Endothelial cell of umbilical vein (primary cell): ENCODE data around the gene AUTS2. TPM values are rescaled to one million over a fixed set of nuclear protein-coding genes. Genes with fewer than 3 reads are reported as not detected.

Experiments used
- BruUV-seq: library from RNA; stranded (reverse); fragments of 400-500 nt; replicated peaks from 2 replicates; lab custom pipeline; 2021; lab: Mats Ljungman, UMichigan
- CTCF ChIA-PET: fragments of 300-600, 350-600 bp; sonication (Branson Sonifier 250); formaldehyde crosslinking; loops from one replicate; lab custom pipeline; 2021; ENCODE audit warnings: antibody characterized with exemption, inconsistent platforms; lab: Charles Lee
- POLR2A ChIA-PET: fragments of 300-600, 350-600 bp; sonication (Branson Sonifier 250); formaldehyde crosslinking; loops from one replicate; lab custom pipeline; 2021; ENCODE audit warnings: antibody characterized with exemption, inconsistent platforms; lab: Charles Lee
- DNase-seq: peaks from one replicate; pipeline ENCODE4 v3.0.0-alpha.2; 2011; ENCODE audit warnings: low read depth, low spot score
- FAIRE-seq: peaks from 2 replicates; lab custom pipeline; 2011; peaks lifted over from hg19 to GRCh38; lab: Jason Lieb, UNC
- H2AFZ ChIP-seq: 2 replicates; pipeline ENCODE4 v1.6.0; 2012; ENCODE audit warnings: low read depth, low read length, control low read depth, inconsistent platforms
- H3K27ac ChIP-seq: 2 replicates; pipeline ENCODE4 v1.5.1; 2011; ENCODE audit warnings: low read depth, mild to moderate bottlenecking, control low read depth, low read length, moderate library complexity; ENCODE audit not compliant: insufficient read depth
- H3K27me3 ChIP-seq, 2 experiments: 2 replicates each; pipeline versions ENCODE4 v1.6.0 to v1.6.1; 2011; ENCODE audit warnings: low read length in 2 of 2, mixed read lengths in 1 of 2; ENCODE audit not compliant: control insufficient read depth in 2 of 2, insufficient read depth in 2 of 2
- H3K36me3 ChIP-seq, 2 experiments: 2 replicates in 1 of 2; 3 replicates in 1 of 2; pipeline ENCODE4 v1.5.1; 2011; ENCODE audit warnings: low read length in 2 of 2, mild to moderate bottlenecking in 1 of 2, moderate library complexity in 1 of 2; ENCODE audit not compliant: control insufficient read depth in 2 of 2, insufficient read depth in 2 of 2; ENCODE audit errors: extremely low read depth in 1 of 2
- H3K4me1 ChIP-seq: 3 replicates; pipeline ENCODE4 v1.5.1; 2011; ENCODE audit warnings: mild to moderate bottlenecking, low read length; ENCODE audit not compliant: control insufficient read depth, insufficient read depth; ENCODE audit errors: extremely low read depth
- H3K4me2 ChIP-seq: 2 replicates; pipeline ENCODE4 v1.6.1; 2011; ENCODE audit warnings: low read length, control low read depth, mixed read lengths; ENCODE audit not compliant: insufficient read depth
- H3K4me3 ChIP-seq, 3 experiments: fragments of 200-600 bp in 1 of 3; sonication (generic), shearing (Covaris generic) in 1 of 3; replicated peaks in 1 of 3; 2 replicates each; pipeline ENCODE4 v1.5.1; 2011 to 2016; ENCODE audit warnings: control low read depth in 3 of 3, low read length in 3 of 3, mild to moderate bottlenecking in 2 of 3, inconsistent platforms in 1 of 3, low read depth in 1 of 3, moderate library complexity in 1 of 3; ENCODE audit not compliant: insufficient read depth in 1 of 3
- H3K79me2 ChIP-seq: 2 replicates; pipeline ENCODE4 v1.6.0; 2012; ENCODE audit warnings: low read length, inconsistent platforms; ENCODE audit not compliant: control insufficient read depth, insufficient read depth
- H3K9ac ChIP-seq: replicated peaks from 2 replicates; pipeline ENCODE3; 2011; ENCODE audit warnings: low read length, control low read depth; ENCODE audit not compliant: insufficient read depth; ENCODE audit errors: extremely low read depth
- H3K9me1 ChIP-seq: replicated peaks from 3 replicates; pipeline ENCODE4 v1.6.0; 2011; ENCODE audit warnings: mild to moderate bottlenecking, low read length; ENCODE audit not compliant: control insufficient read depth, insufficient read depth; ENCODE audit errors: extremely low read depth
- H3K9me3 ChIP-seq: replicated peaks from 2 replicates; pipeline ENCODE4 v1.5.1; 2012; ENCODE audit warnings: low read length, inconsistent platforms; ENCODE audit not compliant: control insufficient read depth, insufficient read depth
- H4K20me1 ChIP-seq: replicated peaks from 2 replicates; pipeline ENCODE3; 2011; ENCODE audit warnings: mild to moderate bottlenecking, low read length; ENCODE audit not compliant: control insufficient read depth, insufficient read depth; ENCODE audit errors: extremely low read depth
- EZH2 ChIP-seq: IDR thresholded peaks from 2 replicates; pipeline ENCODE4 v1.6.1; 2012; ENCODE audit warnings: borderline replicate concordance, low read depth, mild to moderate bottlenecking, moderate library complexity, low read length, inconsistent platforms; ENCODE audit not compliant: severe bottlenecking
- FOS ChIP-seq: IDR thresholded peaks from 2 replicates; pipeline ENCODE4 v1.6.1; 2011; ENCODE audit warnings: mild to moderate bottlenecking, low read length, moderate library complexity, borderline replicate concordance; ENCODE audit not compliant: insufficient read depth
- GATA2 ChIP-seq: IDR thresholded peaks from 2 replicates; pipeline ENCODE4 v1.7.0; 2011; ENCODE audit warnings: low read depth, mild to moderate bottlenecking, moderate library complexity, mixed read lengths, low read length; ENCODE audit not compliant: insufficient read length, insufficient read depth
- JUN ChIP-seq: IDR thresholded peaks from 2 replicates; pipeline ENCODE4 v1.6.1; 2011; ENCODE audit warnings: borderline replicate concordance, low read depth; ENCODE audit not compliant: insufficient read length, insufficient read depth
- MYC ChIP-seq: IDR thresholded peaks from one replicate; pipeline ENCODE4 v1.6.1; 2011; ENCODE audit warnings: mild to moderate bottlenecking, low read depth, low read length
- POLR2A ChIP-seq: IDR thresholded peaks from 2 replicates; pipeline ENCODE4 v1.6.1; 2012; ENCODE audit warnings: low read depth, mild to moderate bottlenecking, control low read depth, low read length
- POLR2AphosphoS5 ChIP-seq: IDR thresholded peaks from 2 replicates; pipeline ENCODE4 v1.6.1; 2012; ENCODE audit warnings: low read depth, mild to moderate bottlenecking, control low read depth, low read length, moderate library complexity; ENCODE audit not compliant: insufficient read depth
- dilution Hi-C: fragments of 300-500 bp; cut with MboI; formaldehyde crosslinking; loops from one replicate; pipeline ENCODE4 v1.15.0; 2019; ENCODE audit warnings: low sequenced_read_pairs; ENCODE audit not compliant: extremely low pct_ligation_motif_present
- intact Hi-C: fragments of 100-400 bp; cut with micrococcal nuclease; formaldehyde crosslinking; loops from one replicate; pipeline ENCODE4 v1.10.0; 2022
- polyA plus RNA-seq, 4 experiments: library from polyadenylated mRNA; depleted of rRNA in 3 of 4; stranded (reverse) in 3 of 4; unstranded in 1 of 4; fragments of >200 nt; gene quantifications; 2 replicates each; pipeline versions ENCODE4 v1.2.1 to v1.2.3, GENCODE V29; 2011 to 2012; ENCODE audit warnings: missing spikeins in 1 of 4
- total RNA-seq: library from RNA; stranded (reverse); gene quantifications from 2 replicates; pipeline ENCODE4 v1.2.3, GENCODE V29; 2021
- TF ChIP-seq, protein P1 (sequence below): IDR thresholded peaks from 2 replicates; pipeline ENCODE4 v1.6.1; 2011; ENCODE audit not compliant: insufficient read depth, insufficient read length
- TF ChIP-seq, protein P2 (sequence below), 2 donors: IDR thresholded peaks; 1 replicate in 1 of 2; 2 replicates in 1 of 2; pipeline ENCODE4 v1.5.1; 2011; ENCODE audit warnings: low read length in 2 of 2, mild to moderate bottlenecking in 2 of 2, moderate library complexity in 2 of 2, control low read depth in 1 of 2, inconsistent platforms in 1 of 2, low read depth in 1 of 2; ENCODE audit not compliant: insufficient read depth in 1 of 2; ENCODE audit errors: extremely low read depth in 1 of 2

The AUTS2 gene
- total and polyA plus RNA-seq, 2 donors (not counting 3 experiments of a cell fraction or from before 2014, with no cell fraction given): 0.59 to 8.0 TPM

DNA sequence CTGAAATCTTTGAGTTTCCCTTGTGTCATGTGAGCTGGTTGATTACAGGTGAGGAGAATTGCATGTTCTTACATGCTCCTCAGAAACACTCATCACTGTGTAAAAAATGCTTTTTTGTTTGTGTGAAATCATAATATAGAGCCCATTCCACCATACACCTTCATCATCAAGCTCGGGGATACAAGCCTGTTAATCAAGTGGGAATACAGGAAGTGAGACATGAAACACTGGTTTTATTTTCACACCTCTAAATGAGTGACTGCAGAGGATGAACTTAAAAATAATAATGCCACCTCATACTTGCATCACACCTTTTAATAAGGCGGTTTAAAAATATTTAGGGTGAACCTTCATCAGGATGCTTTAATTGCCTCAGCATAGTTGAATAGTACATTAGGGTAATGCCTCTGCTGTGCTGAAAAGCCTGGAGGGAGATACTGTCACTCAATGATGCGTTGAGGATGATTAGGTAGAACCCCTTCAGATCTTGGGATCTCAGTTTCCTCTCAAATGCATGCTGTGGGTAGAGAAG is 164.6 kb downstream of the AUTS2 start:
- H3K9me3 ChIP-seq: no peaks in the 10 kb centered on the region
- H3K27ac ChIP-seq: no peak overlapping the region
- DNase-seq (no peak), FAIRE-seq (no peak)
- dilution Hi-C loops (no loop called here), intact Hi-C loops (no loop called here)
- H4K20me1 ChIP-seq: no peaks in the 10 kb centered on the region
- H3K4me2 ChIP-seq: no peak overlapping the region
- no peak for TF ChIP-seq GATA2
- no peak for TF ChIP-seq POLR2AphosphoS5
- no peak for TF ChIP-seq JUN
- TF ChIP-seq FOS: no peak
- TF ChIP-seq, protein P1, sequence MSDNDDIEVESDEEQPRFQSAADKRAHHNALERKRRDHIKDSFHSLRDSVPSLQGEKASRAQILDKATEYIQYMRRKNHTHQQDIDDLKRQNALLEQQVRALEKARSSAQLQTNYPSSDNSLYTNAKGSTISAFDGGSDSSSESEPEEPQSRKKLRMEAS: no peak
- no peak for TF ChIP-seq EZH2
- no peak for TF ChIP-seq POLR2A
- H3K36me3 ChIP-seq: no peaks in the 10 kb centered on the region
- no peaks in the 10 kb centered on the region for H3K4me1 ChIP-seq
- no peaks in the 10 kb centered on the region for H3K9me1 ChIP-seq
- POLR2A ChIA-PET: no interaction called here
- H3K9ac ChIP-seq: no peak overlapping the region
- H3K4me3 ChIP-seq: no peak overlapping the region
- no peak overlapping the region for H2AFZ ChIP-seq
- H3K27me3 ChIP-seq: no peaks in the 10 kb centered on the region
- no TSS peak for BruUV-seq
- CTCF ChIA-PET: no interaction called here
- H3K79me2 ChIP-seq: no peaks in the 10 kb centered on the region

DNA sequence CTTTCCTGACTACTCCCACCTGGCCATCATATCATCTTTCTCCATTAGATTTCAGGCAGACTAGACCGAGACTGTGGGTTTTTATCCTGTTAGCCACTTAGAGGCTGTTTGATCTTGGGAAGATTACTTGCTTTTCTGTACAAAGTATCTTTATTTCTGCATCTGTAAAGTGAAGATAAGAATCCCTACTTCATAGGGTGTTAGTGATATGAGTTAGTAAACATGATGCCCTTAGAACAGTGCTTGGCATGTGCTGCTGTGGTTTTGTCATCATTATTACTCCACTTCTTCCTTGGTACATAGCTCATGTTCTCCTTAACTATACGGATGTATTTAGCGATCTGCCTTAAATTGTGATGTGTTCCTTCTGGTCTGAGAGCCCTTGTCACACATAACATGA is 165.2 kb downstream of the AUTS2 start:
- BruUV-seq: no TSS peak
- no peak overlapping the region for H2AFZ ChIP-seq
- no peak overlapping the region for H3K4me2 ChIP-seq
- DNase-seq (no peak), FAIRE-seq (no peak)
- POLR2A ChIA-PET: no interaction called here
- no peak overlapping the region for H3K9ac ChIP-seq
- intact Hi-C loops (no loop called here), dilution Hi-C loops (no loop called here)
- TF ChIP-seq EZH2: no peak
- TF ChIP-seq POLR2AphosphoS5: no peak
- TF ChIP-seq FOS: no peak
- TF ChIP-seq JUN: no peak
- TF ChIP-seq POLR2A: no peak
- TF ChIP-seq GATA2: no peak
- TF ChIP-seq MYC: no peak
- TF ChIP-seq, protein P2, sequence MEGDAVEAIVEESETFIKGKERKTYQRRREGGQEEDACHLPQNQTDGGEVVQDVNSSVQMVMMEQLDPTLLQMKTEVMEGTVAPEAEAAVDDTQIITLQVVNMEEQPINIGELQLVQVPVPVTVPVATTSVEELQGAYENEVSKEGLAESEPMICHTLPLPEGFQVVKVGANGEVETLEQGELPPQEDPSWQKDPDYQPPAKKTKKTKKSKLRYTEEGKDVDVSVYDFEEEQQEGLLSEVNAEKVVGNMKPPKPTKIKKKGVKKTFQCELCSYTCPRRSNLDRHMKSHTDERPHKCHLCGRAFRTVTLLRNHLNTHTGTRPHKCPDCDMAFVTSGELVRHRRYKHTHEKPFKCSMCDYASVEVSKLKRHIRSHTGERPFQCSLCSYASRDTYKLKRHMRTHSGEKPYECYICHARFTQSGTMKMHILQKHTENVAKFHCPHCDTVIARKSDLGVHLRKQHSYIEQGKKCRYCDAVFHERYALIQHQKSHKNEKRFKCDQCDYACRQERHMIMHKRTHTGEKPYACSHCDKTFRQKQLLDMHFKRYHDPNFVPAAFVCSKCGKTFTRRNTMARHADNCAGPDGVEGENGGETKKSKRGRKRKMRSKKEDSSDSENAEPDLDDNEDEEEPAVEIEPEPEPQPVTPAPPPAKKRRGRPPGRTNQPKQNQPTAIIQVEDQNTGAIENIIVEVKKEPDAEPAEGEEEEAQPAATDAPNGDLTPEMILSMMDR (IDR thresholded peaks at IDR 0.05; ENCODE audit: extremely low read depth in 1 of 2, insufficient read depth in 1 of 2, low read depth in 1 of 2, low read length in 2 of 2): no peak
- TF ChIP-seq, protein P1: no peak
- H3K9me3 ChIP-seq: no peaks in the 10 kb centered on the region
- CTCF ChIA-PET: no interaction called here
- H3K79me2 ChIP-seq: no peaks in the 10 kb centered on the region
- H3K9me1 ChIP-seq: no peaks in the 10 kb centered on the region
- no peaks in the 10 kb centered on the region for H4K20me1 ChIP-seq
- H3K4me1 ChIP-seq: no peaks in the 10 kb centered on the region
- H3K27me3 ChIP-seq: no peaks in the 10 kb centered on the region
- no peak overlapping the region for H3K27ac ChIP-seq
- H3K36me3 ChIP-seq: no peaks in the 10 kb centered on the region
- no peak overlapping the region for H3K4me3 ChIP-seq
